Left hindlimb (tissue), 1 donor: Measurements from ENCODE around the gene YTHDF2.

Source experiments
- DNase-seq: peaks from one replicate; pipeline ENCODE4 v3.0.0-alpha.2; 2018

YTHDF2 gene

DNA sequence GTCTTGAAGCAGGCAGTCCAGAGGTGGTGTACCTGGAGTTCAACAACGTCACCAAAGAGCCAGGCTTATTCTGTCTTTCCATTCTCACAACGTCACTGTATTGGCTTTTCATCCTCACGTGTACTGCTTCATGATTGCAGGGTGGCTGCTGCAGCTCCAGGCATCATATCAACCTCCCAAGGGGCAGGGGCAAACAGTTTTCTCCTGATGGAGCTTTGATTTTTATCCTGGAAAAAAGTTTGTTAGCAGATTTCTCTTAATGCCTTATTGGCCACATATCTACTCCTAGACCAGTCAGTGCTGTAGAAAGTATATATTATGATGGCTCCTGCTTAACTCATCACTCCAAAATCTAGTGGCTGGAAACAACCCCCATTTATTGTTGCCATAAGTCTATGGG lies 66.9 kb downstream of the YTHDF2 start:
- DNase-seq: no peak

- no peak for DNase-seq
These were observed 67.3 kb downstream of the YTHDF2 start for GRCh38 chr1:28804071-28804470.

DNA sequence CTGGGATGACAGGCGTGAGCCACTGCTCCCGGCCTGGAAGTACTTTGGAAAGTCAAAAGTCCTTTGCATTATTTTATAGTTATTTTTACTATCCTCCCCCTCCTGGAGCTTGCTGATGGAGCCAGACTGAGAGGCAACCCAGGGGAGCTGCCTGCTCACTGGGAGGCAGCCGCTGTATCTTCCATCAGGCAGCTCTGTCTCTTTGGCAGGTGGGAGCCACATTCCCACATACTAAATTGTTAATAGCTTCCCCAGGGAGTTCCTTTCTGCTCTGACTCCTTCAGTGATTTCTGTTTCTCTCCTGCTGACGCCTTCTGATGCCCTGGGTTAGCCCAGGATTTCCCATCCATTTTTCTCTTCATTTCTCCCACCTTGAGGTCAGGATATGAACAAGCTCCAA lies 70.3 kb downstream of the YTHDF2 start:
- no peak for DNase-seq

DNA sequence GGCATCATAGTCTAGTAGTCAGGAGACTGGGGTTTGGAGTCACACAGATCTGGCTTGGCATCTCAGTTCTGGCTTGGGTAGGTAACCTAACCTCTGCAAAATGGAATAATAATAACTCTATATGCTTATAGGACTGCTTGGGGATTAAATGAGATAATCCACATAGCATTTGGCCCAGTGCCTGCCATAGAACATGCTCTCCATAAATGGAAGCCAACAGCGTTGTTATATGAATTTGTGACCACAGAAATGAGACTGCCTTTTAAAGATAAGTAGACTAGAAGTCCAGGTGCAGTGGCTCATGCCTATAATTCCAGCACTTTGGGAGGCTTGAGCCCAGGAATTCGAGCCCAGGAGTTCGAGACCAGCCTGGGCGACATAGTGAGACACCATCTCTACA lies 71.2 kb downstream of the YTHDF2 start:
- no peak for DNase-seq

- DNase-seq: no peak
These were observed 74.6 kb downstream of the YTHDF2 start for GRCh38 chr1:28811369-28811765.

- DNase-seq: no peak
These were observed 75.3 kb downstream of the YTHDF2 start, which contains the start of gene OPRD1 for GRCh38 chr1:28811766-28812668. Gene OPRD1 (plus strand): TSS chr1:28812170. CDS start chr1:28812384, 214 bp downstream.

GRCh38 chr1:28812669-28813468 lies 76.1 kb downstream of the YTHDF2 start:
- DNase-seq: no peak

GRCh38 chr1:28813931-28814465 lies 77.3 kb downstream of the YTHDF2 start:
- DNase-seq: no peak

DNA sequence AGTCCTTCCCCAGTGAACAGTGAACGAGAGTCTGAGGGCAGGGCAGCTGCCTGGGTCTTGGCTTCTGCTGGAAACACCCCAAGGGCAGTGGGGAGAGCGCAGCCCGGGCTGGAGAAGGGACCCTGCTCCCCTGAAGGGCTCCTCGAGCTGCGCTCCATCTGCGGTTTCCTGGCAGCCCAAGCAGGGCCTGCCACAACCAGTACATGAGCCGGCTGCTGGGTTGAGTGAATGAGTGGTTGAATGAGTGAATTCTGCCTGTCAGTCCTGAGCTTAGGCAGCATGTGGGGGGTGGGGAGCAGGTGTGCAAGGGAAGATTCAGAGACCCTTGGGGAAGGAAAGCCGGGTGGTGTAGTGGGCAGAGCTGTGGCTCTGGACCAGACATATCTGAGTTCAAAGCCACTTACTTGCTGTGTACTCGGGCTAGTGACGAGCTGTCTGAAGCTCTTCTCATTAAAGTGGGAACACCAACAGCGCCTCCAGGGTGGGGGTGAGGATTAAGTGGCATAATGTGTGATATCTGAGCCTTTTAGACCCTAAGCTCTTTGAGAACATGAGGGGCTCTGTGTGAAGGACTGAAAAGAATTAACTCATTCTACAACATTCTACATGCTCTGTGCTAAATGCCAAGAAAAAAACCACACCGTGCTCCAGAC lies 78.9 kb downstream of the YTHDF2 start:
- DNase-seq: no peak

DNA sequence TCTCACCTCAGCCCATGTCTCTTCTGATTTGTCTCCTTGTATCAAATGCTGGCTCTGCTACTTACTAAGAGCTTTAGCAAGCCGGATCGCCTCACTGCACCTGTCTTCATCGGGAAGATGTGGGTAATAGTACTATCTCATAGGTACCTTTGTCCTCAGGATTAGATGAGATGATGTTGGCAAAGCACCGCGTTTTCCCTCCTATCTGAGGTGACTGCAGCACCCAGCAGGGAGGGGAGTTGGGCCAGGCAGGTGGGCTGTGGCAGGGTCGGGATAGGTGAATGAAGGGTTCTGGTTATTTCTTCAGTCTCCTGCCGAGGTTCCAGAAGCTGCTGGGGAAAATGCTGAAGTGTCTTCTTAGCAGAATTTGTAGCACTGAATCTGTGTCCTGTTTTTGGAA lies 80.4 kb downstream of the YTHDF2 start:
- no peak for DNase-seq

DNA sequence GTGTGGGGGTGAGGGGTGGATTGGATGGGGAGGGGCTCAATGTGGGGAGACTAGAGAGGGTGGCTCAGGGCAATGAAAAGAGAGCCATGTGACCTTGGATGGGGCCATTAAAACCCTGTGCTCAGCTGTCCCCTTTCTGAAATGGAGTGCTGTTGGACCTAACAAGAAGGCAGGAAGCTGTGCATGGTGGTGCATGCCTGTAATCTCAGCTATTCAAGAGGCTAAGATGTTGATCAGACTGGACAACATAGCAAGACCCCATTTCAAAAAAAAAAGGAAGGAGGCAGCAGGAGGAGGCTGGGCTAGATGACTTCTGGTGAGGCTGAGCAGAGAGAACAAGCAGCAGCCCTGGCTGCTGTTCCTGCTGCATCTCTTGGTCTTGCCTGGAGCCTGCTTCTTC lies 82.3 kb downstream of the YTHDF2 start:
- no peak for DNase-seq
